GM21360 (cell line): ENCODE data around the gene NELFB.

Source experiments
- ATAC-seq: cut with Tn5 transposase; IDR thresholded peaks from one replicate; pipeline ENCODE4 v1.9.1; 2021; ENCODE audit warnings: mild to moderate bottlenecking, moderate library complexity; ENCODE audit not compliant: unreplicated experiment

Gene NELFB

GRCh38 chr9:137279741-137280473 is 24.8 kb downstream of the NELFB start:
- ATAC-seq, result no peak

- no peak for ATAC-seq
These were observed 25.6 kb downstream of the NELFB start for GRCh38 chr9:137280474-137281344.

GRCh38 chr9:137281345-137282116 is 26.4 kb downstream of the NELFB start:
- ATAC-seq, result no peak

- no peak for ATAC-seq
These were observed 31.9 kb downstream of the NELFB start for GRCh38 chr9:137286975-137287383.

- ATAC-seq, result no peak
These were observed 38.0 kb downstream of the NELFB start for GRCh38 chr9:137293094-137293481.

- no peak for ATAC-seq
These were observed 38.5 kb downstream of the NELFB start for GRCh38 chr9:137293482-137294090.

- no peak for ATAC-seq
These were observed 39.1 kb downstream of the NELFB start for GRCh38 chr9:137294091-137294680.

- ATAC-seq, result no peak
These were observed 39.6 kb downstream of the NELFB start for GRCh38 chr9:137294681-137295237.

GRCh38 chr9:137295238-137295811 is 40.2 kb downstream of the NELFB start:
- no peak for ATAC-seq

GRCh38 chr9:137295849-137296669 is 40.9 kb downstream of the NELFB start:
- no peak for ATAC-seq

GRCh38 chr9:137296670-137297664 is 41.8 kb downstream of the NELFB start:
- ATAC-seq, result no peak

GRCh38 chr9:137297966-137298365 is 42.8 kb downstream of the NELFB start:
- ATAC-seq, result no peak

GRCh38 chr9:137298401-137299202 is 43.5 kb downstream of the NELFB start:
- no peak for ATAC-seq

- ATAC-seq, result no peak
These were observed 44.1 kb downstream of the NELFB start for GRCh38 chr9:137299203-137299565.

GRCh38 chr9:137299938-137300337 is 44.8 kb downstream of the NELFB start:
- ATAC-seq, result no peak

- no peak for ATAC-seq
These were observed 45.5 kb downstream of the NELFB start for GRCh38 chr9:137300567-137301080.
